ENCODE data around the gene PLA2G4E. TPM values are rescaled to one million over a fixed set of nuclear protein-coding genes. Genes with fewer than 3 reads are reported as not detected.

The PLA2G4E gene
- total RNA-seq, 6 donors from 2014 or later = 0.13 to 5.2 (median 1.1) TPM; not detected in 2

- 94 to 95% methylated on average over 15 to 18 of the region's 18 CpGs for WGBS, 2 donors
- Histone ChIP-seq H3K27ac (no peak overlapping the region), H3K27me3 (no peaks in the 10 kb centered on the region), H3K4me3 (no peak overlapping the region), H3K4me1 (peaks cover 5 to 6% (median 6%) of the 10 kb centered on the region in 4 donors), H3K36me3 (no peaks in the 10 kb centered on the region), H3K9me3 (no peaks in the 10 kb centered on the region)
- no peak for TF ChIP-seq CTCF (IDR thresholded peaks at IDR 0.05)
- TF ChIP-seq POLR2A (IDR thresholded peaks at IDR 0.05) = no peak
- TF ChIP-seq POLR2AphosphoS5 (IDR thresholded peaks at IDR 0.05) = no peak
- TF ChIP-seq EP300 (IDR thresholded peaks at IDR 0.05) = no peak
- no peak for ATAC-seq (ENCODE audit: low FRiP score in 2 of 2)
- DNase-seq = no peak
These were observed 28.6 kb downstream of the PLA2G4E start for GRCh38 chr15:41992151-41992802.

- Histone ChIP-seq H3K9me3 (no peaks in the 10 kb centered on the region), H3K4me3 (no peak overlapping the region), H3K27ac (no peak overlapping the region), H3K36me3 (no peaks in the 10 kb centered on the region), H3K27me3 (no peaks in the 10 kb centered on the region), H3K4me1 (peaks cover 5 to 6% (median 6%) of the 10 kb centered on the region in 4 donors)
- DNase-seq = no peak
- TF ChIP-seq POLR2AphosphoS5 (IDR thresholded peaks at IDR 0.05) (no peak), POLR2A (IDR thresholded peaks at IDR 0.05) (no peak), EP300 (IDR thresholded peaks at IDR 0.05) (no peak), CTCF (IDR thresholded peaks at IDR 0.05) (no peak)
- no peak for ATAC-seq (ENCODE audit: low FRiP score in 2 of 2)
- 78 to 90% methylated on average over 3 of the region's 3 CpGs for WGBS, 2 donors
These were observed 30.2 kb downstream of the PLA2G4E start for GRCh38 chr15:41990691-41991090.

GRCh38 chr15:41990243-41990605, 30.6 kb downstream of the PLA2G4E start:
- H3K9me3 ChIP-seq = no peaks in the 10 kb centered on the region
- no peak overlapping the region for H3K4me3 ChIP-seq
- DNase-seq = no peak
- peaks cover 5 to 6% (median 6%) of the 10 kb centered on the region in 4 donors for H3K4me1 ChIP-seq
- no peaks in the 10 kb centered on the region for H3K27me3 ChIP-seq
- no peak for TF ChIP-seq CTCF (IDR thresholded peaks at IDR 0.05)
- no peak for TF ChIP-seq POLR2AphosphoS5 (IDR thresholded peaks at IDR 0.05)
- TF ChIP-seq EP300 (IDR thresholded peaks at IDR 0.05) = no peak
- no peak for TF ChIP-seq POLR2A (IDR thresholded peaks at IDR 0.05)
- no peak overlapping the region for H3K27ac ChIP-seq
- no peak for ATAC-seq (ENCODE audit: low FRiP score in 2 of 2)
- no peaks in the 10 kb centered on the region for H3K36me3 ChIP-seq
- WGBS, 2 donors = 51 to 57% methylated on average over 7 of the region's 7 CpGs

GRCh38 chr15:41989573-41990242, 31.1 kb downstream of the PLA2G4E start:
- Histone ChIP-seq H3K36me3 (no peaks in the 10 kb centered on the region), H3K27me3 (no peaks in the 10 kb centered on the region), H3K27ac (no peak overlapping the region), H3K9me3 (no peaks in the 10 kb centered on the region), H3K4me1 (peaks cover 5 to 7% (median 6%) of the 10 kb centered on the region in 4 donors), H3K4me3 (no peak overlapping the region)
- TF ChIP-seq POLR2A (IDR thresholded peaks at IDR 0.05) (no peak), EP300 (IDR thresholded peaks at IDR 0.05) (no peak), CTCF (IDR thresholded peaks at IDR 0.05) (peak; percentile 97 to 99 (median 98))
- ATAC-seq (ENCODE audit: low FRiP score in 2 of 2) (peak; percentile 84 to 91), DNase-seq (peak; percentile 75 to 84)
- WGBS, 2 donors = 21% methylated on average over 6 to 9 of the region's 9 CpGs
